Cardiac muscle cell (in vitro differentiated cells and primary cell): ENCODE data around the gene CCL20. TPM values are rescaled to one million over a fixed set of nuclear protein-coding genes. Genes with fewer than 3 reads are reported as not detected.

Experiments
- DNase-seq, 2 donors: peaks; one replicate each; pipeline versions ENCODE4 v3.0.0 to v3.0.0-alpha.2; 2010 to 2017; ENCODE audit warnings: low read depth in 1 of 2, low spot score in 1 of 2
- H3K27ac ChIP-seq: fragments of 200-600 bp; sonication (generic); 2 replicates; pipeline ENCODE4 v1.5.1; 2016
- H3K27me3 ChIP-seq: fragments of 200-600 bp; sonication (generic); 2 replicates; pipeline ENCODE4 v1.6.0; 2016; ENCODE audit warnings: control low read depth
- H3K36me3 ChIP-seq: fragments of 200-600 bp; sonication (generic); 2 replicates; pipeline ENCODE4 v1.5.1; 2016; ENCODE audit warnings: control low read depth
- H3K4me1 ChIP-seq: fragments of 200-600 bp; sonication (generic); 2 replicates; pipeline ENCODE4 v1.8.1; 2017; ENCODE audit warnings: low read depth, mild to moderate bottlenecking, mixed run types
- H3K4me3 ChIP-seq: fragments of 200-600 bp; sonication (generic); 2 replicates; pipeline ENCODE4 v1.5.1; 2016; ENCODE audit warnings: mild to moderate bottlenecking
- H3K9me3 ChIP-seq: fragments of 200-600 bp; sonication (generic); 2 replicates; pipeline ENCODE4 v1.5.1; 2017; ENCODE audit warnings: low read depth, mild to moderate bottlenecking, control low read depth
- polyA plus RNA-seq: library from polyadenylated mRNA; unstranded; fragments of >200 nt; fragmentation: Nextera tagmentation; extraction: Ambion mirVana; gene quantifications from 2 replicates; pipeline ENCODE4 v1.2.1, GENCODE V29; 2016
- total RNA-seq: library from RNA; depleted of rRNA; stranded (reverse); fragments of >200 nt; gene quantifications from 2 replicates; pipeline ENCODE4 v1.2.3, GENCODE V29; 2016
- TF ChIP-seq, protein P1 (sequence below): IDR thresholded peaks from 2 replicates; pipeline ENCODE4 v1.5.1; 2012; ENCODE audit warnings: low read depth, mild to moderate bottlenecking, low read length

The CCL20 gene
- total and polyA plus RNA-seq, 2 experiments from 2014 or later = 0.21 TPM; not detected in 1

GRCh38 chr2:227822416-227823003 is 8.9 kb downstream of the CCL20 start:
- H3K9me3 ChIP-seq = no peaks in the 10 kb centered on the region
- no peak overlapping the region for H3K4me3 ChIP-seq
- peak in 1 of 2 donors; percentile 27 for DNase-seq
- no peak overlapping the region for H3K27ac ChIP-seq
- no peaks in the 10 kb centered on the region for H3K27me3 ChIP-seq
- TF ChIP-seq, protein P1, sequence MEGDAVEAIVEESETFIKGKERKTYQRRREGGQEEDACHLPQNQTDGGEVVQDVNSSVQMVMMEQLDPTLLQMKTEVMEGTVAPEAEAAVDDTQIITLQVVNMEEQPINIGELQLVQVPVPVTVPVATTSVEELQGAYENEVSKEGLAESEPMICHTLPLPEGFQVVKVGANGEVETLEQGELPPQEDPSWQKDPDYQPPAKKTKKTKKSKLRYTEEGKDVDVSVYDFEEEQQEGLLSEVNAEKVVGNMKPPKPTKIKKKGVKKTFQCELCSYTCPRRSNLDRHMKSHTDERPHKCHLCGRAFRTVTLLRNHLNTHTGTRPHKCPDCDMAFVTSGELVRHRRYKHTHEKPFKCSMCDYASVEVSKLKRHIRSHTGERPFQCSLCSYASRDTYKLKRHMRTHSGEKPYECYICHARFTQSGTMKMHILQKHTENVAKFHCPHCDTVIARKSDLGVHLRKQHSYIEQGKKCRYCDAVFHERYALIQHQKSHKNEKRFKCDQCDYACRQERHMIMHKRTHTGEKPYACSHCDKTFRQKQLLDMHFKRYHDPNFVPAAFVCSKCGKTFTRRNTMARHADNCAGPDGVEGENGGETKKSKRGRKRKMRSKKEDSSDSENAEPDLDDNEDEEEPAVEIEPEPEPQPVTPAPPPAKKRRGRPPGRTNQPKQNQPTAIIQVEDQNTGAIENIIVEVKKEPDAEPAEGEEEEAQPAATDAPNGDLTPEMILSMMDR = no peak
- H3K4me1 ChIP-seq = no peaks in the 10 kb centered on the region
- H3K36me3 ChIP-seq = no peaks in the 10 kb centered on the region

GRCh38 chr2:227823922-227824321 is 10.3 kb downstream of the CCL20 start:
- Histone ChIP-seq H3K27ac (no peak overlapping the region), H3K27me3 (no peaks in the 10 kb centered on the region), H3K9me3 (no peaks in the 10 kb centered on the region), H3K4me1 (no peaks in the 10 kb centered on the region), H3K36me3 (no peaks in the 10 kb centered on the region), H3K4me3 (no peak overlapping the region)
- DNase-seq = no peak
- TF ChIP-seq, protein P1 = no peak

DNA sequence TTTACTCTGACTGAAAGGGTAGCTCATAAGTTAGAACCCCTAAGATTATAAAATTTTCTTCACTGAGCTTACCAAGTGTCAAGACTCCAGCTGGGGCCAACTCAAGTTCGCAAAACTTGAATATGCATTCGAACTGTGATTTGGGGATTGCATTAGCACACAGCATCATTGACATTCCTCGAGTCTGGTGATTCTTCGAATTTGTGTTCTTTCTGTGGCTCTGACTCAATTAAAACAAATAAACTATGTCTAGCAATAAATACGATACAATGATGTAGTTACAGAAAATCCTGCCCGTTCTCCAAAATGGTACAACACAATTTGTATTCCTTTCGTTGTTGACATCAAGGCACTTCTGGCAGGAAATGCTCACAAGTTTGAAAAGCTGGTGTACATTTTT is 11.1 kb downstream of the CCL20 start:
- H3K27me3 ChIP-seq = no peaks in the 10 kb centered on the region
- no peaks in the 10 kb centered on the region for H3K36me3 ChIP-seq
- TF ChIP-seq, protein P1 = no peak
- no peak overlapping the region for H3K27ac ChIP-seq
- no peak overlapping the region for H3K4me3 ChIP-seq
- H3K9me3 ChIP-seq = no peaks in the 10 kb centered on the region
- no peaks in the 10 kb centered on the region for H3K4me1 ChIP-seq
- no peak for DNase-seq

DNA sequence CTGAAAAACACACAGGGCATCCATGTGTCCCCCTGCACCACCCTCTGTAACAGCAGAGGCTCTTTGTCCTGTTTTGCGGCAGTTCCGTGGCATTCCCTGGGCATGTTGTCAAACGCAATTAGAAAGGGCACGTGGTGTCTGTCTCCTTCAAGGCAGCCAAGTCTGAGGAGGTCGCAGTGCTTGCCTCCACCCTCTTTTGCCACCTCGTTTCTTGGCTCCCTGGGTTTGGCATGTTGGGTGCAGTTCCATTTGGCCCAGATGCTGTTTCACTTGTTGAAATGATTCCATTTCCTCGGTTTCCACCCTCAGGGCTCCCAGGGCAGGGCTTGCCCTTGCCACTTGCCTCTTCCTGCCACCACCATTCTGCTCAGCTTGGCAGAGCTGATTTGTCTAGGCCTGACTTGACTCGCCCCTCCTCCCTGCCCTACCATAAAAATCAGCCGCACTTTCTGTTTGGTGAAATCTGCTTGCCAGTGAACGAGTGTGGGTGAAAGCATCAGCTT is 12.4 kb downstream of the CCL20 start:
- H3K9me3 ChIP-seq = no peaks in the 10 kb centered on the region
- TF ChIP-seq, protein P1 = no peak
- H3K27ac ChIP-seq = no peak overlapping the region
- H3K36me3 ChIP-seq = no peaks in the 10 kb centered on the region
- no peak for DNase-seq
- no peaks in the 10 kb centered on the region for H3K4me1 ChIP-seq
- H3K4me3 ChIP-seq = no peak overlapping the region
- H3K27me3 ChIP-seq = no peaks in the 10 kb centered on the region

DNA sequence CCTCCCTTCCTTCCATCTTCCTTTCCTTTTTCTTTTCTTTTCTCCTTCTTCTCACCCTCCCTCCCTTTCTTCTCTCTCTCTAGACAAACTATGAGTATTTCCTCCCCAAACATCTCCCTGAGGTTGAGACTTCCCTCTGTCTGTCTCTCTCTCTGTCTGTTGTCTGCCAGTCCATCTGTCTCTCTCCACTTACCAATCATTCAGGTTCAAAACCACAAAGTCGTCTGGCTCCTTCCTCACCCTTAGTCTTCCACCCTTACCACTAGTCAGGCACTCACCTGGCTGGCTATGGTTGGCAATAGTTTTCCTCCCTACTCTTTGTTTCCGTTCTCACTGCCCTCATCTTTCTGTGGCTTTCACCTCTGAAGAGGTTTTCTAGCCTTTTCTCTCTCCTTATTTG is 12.9 kb downstream of the CCL20 start:
- H3K4me3 ChIP-seq = no peak overlapping the region
- no peaks in the 10 kb centered on the region for H3K36me3 ChIP-seq
- TF ChIP-seq, protein P1 = no peak
- H3K4me1 ChIP-seq = no peaks in the 10 kb centered on the region
- H3K27ac ChIP-seq = no peak overlapping the region
- H3K27me3 ChIP-seq = no peaks in the 10 kb centered on the region
- H3K9me3 ChIP-seq = no peaks in the 10 kb centered on the region
- no peak for DNase-seq
